KMS-11 (cell line): ENCODE data around the gene CTIF.

Experiments used
- H2AFZ ChIP-seq: fragments of 200-600 bp; sonication (generic); 2 replicates; pipeline ENCODE4 v1.6.1; 2016; ENCODE audit warnings: antibody characterized with exemption, mixed run types, low read depth
- H3K27ac ChIP-seq: fragments of 200-600 bp; sonication (generic); 2 replicates; pipeline ENCODE4 v1.6.1; 2016; ENCODE audit warnings: mild to moderate bottlenecking, mixed run types
- H3K27me3 ChIP-seq: fragments of 200-600 bp; sonication (generic); 2 replicates; pipeline ENCODE4 v1.6.1; 2017; ENCODE audit warnings: mild to moderate bottlenecking, low read depth, mixed run types, moderate library complexity; ENCODE audit not compliant: insufficient read depth
- H3K36me3 ChIP-seq: fragments of 200-600 bp; sonication (generic); 2 replicates; pipeline ENCODE4 v1.6.1; 2017; ENCODE audit warnings: mild to moderate bottlenecking, mixed run types; ENCODE audit not compliant: insufficient read depth
- H3K4me1 ChIP-seq: fragments of 200-600 bp; sonication (generic); 2 replicates; pipeline ENCODE4 v1.6.1; 2016; ENCODE audit warnings: mild to moderate bottlenecking, low read depth, mixed run types; ENCODE audit not compliant: poor library complexity, severe bottlenecking
- H3K4me2 ChIP-seq: fragments of 200-600 bp; sonication (generic); 2 replicates; pipeline ENCODE4 v1.7.0; 2016; ENCODE audit warnings: mild to moderate bottlenecking, mixed run types
- H3K4me3 ChIP-seq: fragments of 200-600 bp; sonication (generic); IDR thresholded peaks from 2 replicates; pipeline ENCODE4 v1.6.1; 2017; ENCODE audit warnings: low read depth, low read length, mixed read lengths; ENCODE audit not compliant: insufficient read depth
- H3K79me2 ChIP-seq: fragments of 200-600 bp; sonication (generic); 2 replicates; pipeline ENCODE4 v1.6.1; 2016; ENCODE audit warnings: low read depth, mixed run types; ENCODE audit not compliant: insufficient read depth
- H3K9ac ChIP-seq: fragments of 200-600 bp; sonication (generic); 2 replicates; pipeline ENCODE4 v1.6.1; 2016; ENCODE audit warnings: mild to moderate bottlenecking, mixed run types
- H4K20me1 ChIP-seq: fragments of 200-600 bp; sonication (generic); 2 replicates; pipeline ENCODE4 v1.6.1; 2016; ENCODE audit warnings: mild to moderate bottlenecking, mixed run types; ENCODE audit not compliant: insufficient read depth
- TF ChIP-seq, protein P1 (sequence below): fragments of 200-600 bp; sonication (generic); conservative IDR thresholded peaks from 2 replicates; pipeline ENCODE4 v1.6.1; 2017; ENCODE audit warnings: low read depth, mild to moderate bottlenecking, antibody characterized with exemption, low read length, moderate library complexity, mixed read lengths

CTIF gene

DNA sequence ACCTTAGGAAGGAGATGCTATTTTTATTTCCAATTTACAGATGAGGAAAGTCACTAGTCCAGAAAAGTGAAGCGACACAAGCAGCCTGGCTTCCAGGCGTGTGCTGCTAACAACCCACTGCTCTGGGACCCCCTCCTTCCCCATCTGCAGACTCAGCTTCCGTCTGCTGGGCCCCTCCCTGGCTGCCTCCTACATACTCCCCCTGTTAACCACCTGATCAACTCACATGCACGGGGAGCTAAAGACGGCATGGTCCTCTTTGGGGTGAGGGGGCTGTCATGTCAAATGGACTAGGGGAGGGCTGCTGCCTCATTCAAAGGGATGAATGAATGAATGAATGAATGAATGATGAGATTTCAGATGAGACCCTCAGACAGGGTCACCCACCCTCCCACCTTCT is 184.2 kb downstream of the CTIF start:
- Histone ChIP-seq H3K9ac (no peak overlapping the region), H3K4me3 (no peak overlapping the region), H3K36me3 (no peaks in the 10 kb centered on the region), H3K27me3 (no peaks in the 10 kb centered on the region), H4K20me1 (no peaks in the 10 kb centered on the region), H2AFZ (no peak overlapping the region), H3K79me2 (no peaks in the 10 kb centered on the region), H3K27ac (no peak overlapping the region), H3K4me2 (no peak overlapping the region), H3K4me1 (no peaks in the 10 kb centered on the region)
- TF ChIP-seq, protein P1, sequence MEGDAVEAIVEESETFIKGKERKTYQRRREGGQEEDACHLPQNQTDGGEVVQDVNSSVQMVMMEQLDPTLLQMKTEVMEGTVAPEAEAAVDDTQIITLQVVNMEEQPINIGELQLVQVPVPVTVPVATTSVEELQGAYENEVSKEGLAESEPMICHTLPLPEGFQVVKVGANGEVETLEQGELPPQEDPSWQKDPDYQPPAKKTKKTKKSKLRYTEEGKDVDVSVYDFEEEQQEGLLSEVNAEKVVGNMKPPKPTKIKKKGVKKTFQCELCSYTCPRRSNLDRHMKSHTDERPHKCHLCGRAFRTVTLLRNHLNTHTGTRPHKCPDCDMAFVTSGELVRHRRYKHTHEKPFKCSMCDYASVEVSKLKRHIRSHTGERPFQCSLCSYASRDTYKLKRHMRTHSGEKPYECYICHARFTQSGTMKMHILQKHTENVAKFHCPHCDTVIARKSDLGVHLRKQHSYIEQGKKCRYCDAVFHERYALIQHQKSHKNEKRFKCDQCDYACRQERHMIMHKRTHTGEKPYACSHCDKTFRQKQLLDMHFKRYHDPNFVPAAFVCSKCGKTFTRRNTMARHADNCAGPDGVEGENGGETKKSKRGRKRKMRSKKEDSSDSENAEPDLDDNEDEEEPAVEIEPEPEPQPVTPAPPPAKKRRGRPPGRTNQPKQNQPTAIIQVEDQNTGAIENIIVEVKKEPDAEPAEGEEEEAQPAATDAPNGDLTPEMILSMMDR = no peak

DNA sequence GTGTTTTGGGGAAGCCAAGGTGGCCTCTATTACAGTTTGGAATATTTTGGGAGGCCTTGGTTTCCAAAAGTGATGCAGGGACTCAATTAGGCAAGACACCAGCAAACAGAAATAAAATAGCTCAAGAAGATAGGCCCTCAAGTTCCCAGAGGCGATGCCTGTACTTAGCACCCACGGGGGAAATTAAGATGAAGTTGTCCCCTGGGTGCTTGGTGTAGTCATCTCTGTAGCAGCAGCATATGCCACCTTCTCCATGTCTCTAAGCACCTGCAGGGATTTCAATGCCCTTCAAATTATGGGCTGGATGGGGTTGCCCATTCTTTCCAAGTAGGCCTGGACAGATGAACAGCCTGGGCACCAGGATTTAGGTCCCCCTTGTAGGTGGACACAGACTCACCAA is 185.0 kb downstream of the CTIF start:
- TF ChIP-seq, protein P1 = no peak
- Histone ChIP-seq H3K27ac (no peak overlapping the region), H3K4me2 (no peak overlapping the region), H3K4me1 (no peaks in the 10 kb centered on the region), H2AFZ (no peak overlapping the region), H3K27me3 (no peaks in the 10 kb centered on the region), H3K4me3 (no peak overlapping the region), H3K36me3 (no peaks in the 10 kb centered on the region), H4K20me1 (no peaks in the 10 kb centered on the region), H3K79me2 (no peaks in the 10 kb centered on the region), H3K9ac (no peak overlapping the region)

DNA sequence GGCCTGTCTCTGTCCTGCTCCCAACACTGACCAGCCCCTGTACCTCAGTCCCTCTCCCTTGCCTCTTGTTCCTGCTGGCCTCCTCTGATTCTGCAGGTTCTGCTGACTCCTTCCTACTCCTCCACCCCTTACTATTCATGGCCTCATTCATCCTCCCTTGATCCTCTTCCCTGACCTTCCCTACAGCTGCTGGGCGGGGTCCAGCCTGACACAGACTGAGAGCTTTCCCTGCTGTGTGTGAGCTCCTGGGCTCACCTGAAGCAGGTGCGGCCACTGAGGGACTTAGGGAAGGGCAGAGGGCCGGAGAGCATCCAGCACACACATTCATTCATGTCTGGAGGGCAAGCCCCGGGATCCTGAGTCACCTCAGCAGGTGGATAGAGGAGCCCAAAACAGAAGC is 185.6 kb downstream of the CTIF start:
- Histone ChIP-seq H3K79me2 (no peaks in the 10 kb centered on the region), H2AFZ (no peak overlapping the region), H4K20me1 (no peaks in the 10 kb centered on the region), H3K27me3 (no peaks in the 10 kb centered on the region), H3K4me1 (no peaks in the 10 kb centered on the region), H3K9ac (no peak overlapping the region), H3K27ac (no peak overlapping the region), H3K4me2 (no peak overlapping the region), H3K36me3 (no peaks in the 10 kb centered on the region), H3K4me3 (no peak overlapping the region)
- TF ChIP-seq, protein P1 = no peak

DNA sequence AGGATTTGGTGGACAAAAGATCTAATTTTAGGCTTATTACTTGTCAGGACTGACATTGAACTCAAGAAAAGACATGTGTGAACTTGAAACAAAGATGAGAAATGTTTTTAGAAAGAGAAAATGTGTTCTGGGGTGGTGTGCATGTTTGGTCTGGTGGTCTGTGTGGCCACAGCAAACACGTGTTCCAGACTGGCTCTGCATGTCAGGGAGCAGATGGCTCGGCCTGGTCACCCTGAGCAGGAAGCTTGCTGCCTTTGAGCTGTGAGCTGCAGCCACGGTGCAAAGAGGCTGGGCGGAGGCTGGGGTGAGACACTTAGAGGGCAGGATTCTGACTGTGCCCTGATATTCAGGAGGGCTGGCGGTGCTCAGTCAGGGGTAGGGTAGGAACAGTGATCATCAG is 186.1 kb downstream of the CTIF start:
- Histone ChIP-seq H3K4me2 (no peak overlapping the region), H3K4me1 (no peaks in the 10 kb centered on the region), H3K27ac (no peak overlapping the region), H3K36me3 (no peaks in the 10 kb centered on the region), H2AFZ (no peak overlapping the region), H3K79me2 (no peaks in the 10 kb centered on the region), H4K20me1 (no peaks in the 10 kb centered on the region), H3K4me3 (no peak overlapping the region), H3K27me3 (no peaks in the 10 kb centered on the region), H3K9ac (no peak overlapping the region)
- TF ChIP-seq, protein P1 = no peak

DNA sequence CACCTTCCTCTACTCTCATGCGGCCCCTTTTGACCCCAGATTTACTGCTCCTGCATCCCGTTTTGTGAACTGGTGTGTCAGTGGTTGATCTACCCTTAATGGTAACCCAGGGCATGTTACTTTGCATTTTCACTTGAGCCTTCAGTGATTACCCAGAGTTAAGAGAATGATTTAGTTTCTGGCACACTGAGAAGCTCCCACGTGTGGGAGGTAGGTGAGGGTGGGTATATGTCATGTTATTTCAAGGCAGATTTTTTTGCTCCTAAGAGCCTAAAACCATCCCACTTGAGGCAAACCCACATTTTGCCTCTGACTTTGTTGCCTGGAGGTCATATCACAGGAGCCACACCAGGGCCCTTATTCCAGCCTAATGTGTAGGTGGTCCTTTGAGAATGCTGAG is 186.7 kb downstream of the CTIF start:
- Histone ChIP-seq H4K20me1 (no peaks in the 10 kb centered on the region), H3K4me2 (no peak overlapping the region), H2AFZ (no peak overlapping the region), H3K79me2 (no peaks in the 10 kb centered on the region), H3K9ac (no peak overlapping the region), H3K27me3 (no peaks in the 10 kb centered on the region), H3K27ac (no peak overlapping the region), H3K4me3 (no peak overlapping the region), H3K36me3 (no peaks in the 10 kb centered on the region), H3K4me1 (no peaks in the 10 kb centered on the region)
- TF ChIP-seq, protein P1 = no peak
